HFF-Myc (cell line): ENCODE measurements around the gene ROBO2.

ENCODE experiments used
- DNase-seq: peaks from one replicate; pipeline ENCODE4 v3.0.0-alpha.2; 2011; ENCODE audit warnings: low read depth; ENCODE audit errors: extremely low read depth
- H3K4me3 ChIP-seq: replicated peaks from 2 replicates; pipeline ENCODE4 v1.5.1; 2011; ENCODE audit warnings: low read depth, mild to moderate bottlenecking, control low read depth, low read length
- CTCF ChIP-seq: IDR thresholded peaks from 2 replicates; pipeline ENCODE4 v1.5.1; 2012; ENCODE audit warnings: mild to moderate bottlenecking, low read depth, low read length, control low read depth; ENCODE audit errors: missing control alignments

ROBO2 gene

GRCh38 chr3:77549034-77549433 lies 509.1 kb downstream of the ROBO2 start:
- no peak overlapping the region for H3K4me3 ChIP-seq
- TF ChIP-seq CTCF = no peak

GRCh38 chr3:77553240-77553639 lies 513.3 kb downstream of the ROBO2 start:
- no peak for DNase-seq
- no peak for TF ChIP-seq CTCF
- no peak overlapping the region for H3K4me3 ChIP-seq

More at GRCh38 chr3:77549034-77549433, 509.1 kb downstream of the ROBO2 start:
- no peak for DNase-seq

- TF ChIP-seq CTCF = no peak
- no peak for DNase-seq
- H3K4me3 ChIP-seq = no peak overlapping the region
Measured at GRCh38 chr3:77562089-77562488, 522.2 kb downstream of the ROBO2 start.

- TF ChIP-seq CTCF = no peak
- H3K4me3 ChIP-seq = no peak overlapping the region
- DNase-seq = no peak
Measured at GRCh38 chr3:77563012-77563411, 523.1 kb downstream of the ROBO2 start.

GRCh38 chr3:77566055-77566454 lies 526.2 kb downstream of the ROBO2 start:
- no peak overlapping the region for H3K4me3 ChIP-seq
- no peak for TF ChIP-seq CTCF
- DNase-seq = no peak

- no peak for TF ChIP-seq CTCF
- DNase-seq = no peak
- no peak overlapping the region for H3K4me3 ChIP-seq
Measured at GRCh38 chr3:77571971-77572715, 532.2 kb downstream of the ROBO2 start.

GRCh38 chr3:77577264-77577663 lies 537.4 kb downstream of the ROBO2 start:
- DNase-seq = no peak
- no peak overlapping the region for H3K4me3 ChIP-seq
- TF ChIP-seq CTCF = no peak
